WTC11 (cell line): ENCODE data around the gene PHAF1.

Experiments used
- ATF1 ChIP-seq: sonication (generic); formaldehyde crosslinking; IDR thresholded peaks from 2 replicates; pipeline ENCODE4 v1.8.1; 2023; ENCODE audit warnings: mild to moderate bottlenecking, moderate library complexity, missing genetic modification reagents
- KAT7 ChIP-seq: sonication (generic); formaldehyde crosslinking; IDR thresholded peaks from 2 replicates; pipeline ENCODE4 v1.8.1; 2023; ENCODE audit warnings: missing genetic modification reagents, mild to moderate bottlenecking, borderline replicate concordance
- NR2C2 ChIP-seq: sonication (generic); formaldehyde crosslinking; IDR thresholded peaks from 2 replicates; pipeline ENCODE4 v1.8.0; 2022; ENCODE audit warnings: mild to moderate bottlenecking, missing genetic modification reagents
- NR3C1 ChIP-seq: sonication (generic); formaldehyde crosslinking; conservative IDR thresholded peaks from 2 replicates; pipeline ENCODE4 v1.8.1; 2023; ENCODE audit warnings: low read depth, mild to moderate bottlenecking, missing genetic modification reagents
- SP1 ChIP-seq: sonication (generic); formaldehyde crosslinking; conservative IDR thresholded peaks from 2 replicates; pipeline ENCODE4 v1.8.1; 2022; ENCODE audit warnings: missing genetic modification reagents
- TCF7 ChIP-seq: sonication (generic); formaldehyde crosslinking; IDR thresholded peaks from 2 replicates; pipeline ENCODE4 v1.8.0; 2022; ENCODE audit warnings: mild to moderate bottlenecking, low read depth, missing genetic modification reagents, moderate library complexity
- TEAD4 ChIP-seq: sonication (generic); formaldehyde crosslinking; IDR thresholded peaks from 2 replicates; pipeline ENCODE4 v1.8.0; 2022; ENCODE audit warnings: mild to moderate bottlenecking, missing genetic modification reagents
- TF ChIP-seq, protein P1 (sequence below): fragments of 200-600 bp; IDR thresholded peaks from 2 replicates; pipeline ENCODE4 v1.8.0; 2022; ENCODE audit warnings: antibody characterized with exemption
- TF ChIP-seq, protein P2 (sequence below): sonication (generic); formaldehyde crosslinking; conservative IDR thresholded peaks from 2 replicates; pipeline ENCODE4 v1.8.1; 2022; ENCODE audit warnings: mild to moderate bottlenecking, missing genetic modification reagents
- TF ChIP-seq, protein P3 (sequence below): sonication (generic); formaldehyde crosslinking; IDR thresholded peaks from 2 replicates; pipeline ENCODE4 v1.8.1; 2023; ENCODE audit warnings: mild to moderate bottlenecking, missing genetic modification reagents, borderline replicate concordance
- TF ChIP-seq, protein P4 (sequence below): sonication (generic); formaldehyde crosslinking; IDR thresholded peaks from 2 replicates; pipeline ENCODE4 v1.8.1; 2023; ENCODE audit warnings: mild to moderate bottlenecking, moderate library complexity, missing genetic modification reagents
- TF ChIP-seq, protein P5 (sequence below): fragments of 250-450 bp; sonication (Bioruptor Pico); IDR thresholded peaks from 2 replicates; pipeline ENCODE4 v1.9.0; 2021; ENCODE audit warnings: mild to moderate bottlenecking

DNA sequence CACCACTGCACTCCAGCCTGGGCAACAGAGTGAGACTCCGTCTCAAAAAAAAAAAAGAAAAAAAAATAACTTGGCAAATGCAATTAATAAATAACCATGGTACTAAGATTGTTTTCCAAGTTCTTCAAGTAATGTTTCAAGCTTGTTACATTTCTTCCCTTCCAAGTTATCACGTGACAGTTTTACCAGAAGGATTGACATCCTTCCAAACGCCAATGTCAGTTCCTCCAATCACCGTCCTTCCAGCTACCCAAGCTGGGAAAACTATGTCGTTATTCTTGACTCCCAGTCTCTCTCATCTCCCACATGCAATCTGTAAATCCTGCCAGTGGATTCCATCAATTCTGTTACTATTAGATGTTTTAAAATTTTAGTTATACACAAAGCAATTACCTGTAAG, 3.9 kb upstream of the PHAF1 start:
- TF ChIP-seq TCF7 (CRISPR knock-in tag), result no peak
- no peak for TF ChIP-seq NR2C2
- TF ChIP-seq, protein P1, sequence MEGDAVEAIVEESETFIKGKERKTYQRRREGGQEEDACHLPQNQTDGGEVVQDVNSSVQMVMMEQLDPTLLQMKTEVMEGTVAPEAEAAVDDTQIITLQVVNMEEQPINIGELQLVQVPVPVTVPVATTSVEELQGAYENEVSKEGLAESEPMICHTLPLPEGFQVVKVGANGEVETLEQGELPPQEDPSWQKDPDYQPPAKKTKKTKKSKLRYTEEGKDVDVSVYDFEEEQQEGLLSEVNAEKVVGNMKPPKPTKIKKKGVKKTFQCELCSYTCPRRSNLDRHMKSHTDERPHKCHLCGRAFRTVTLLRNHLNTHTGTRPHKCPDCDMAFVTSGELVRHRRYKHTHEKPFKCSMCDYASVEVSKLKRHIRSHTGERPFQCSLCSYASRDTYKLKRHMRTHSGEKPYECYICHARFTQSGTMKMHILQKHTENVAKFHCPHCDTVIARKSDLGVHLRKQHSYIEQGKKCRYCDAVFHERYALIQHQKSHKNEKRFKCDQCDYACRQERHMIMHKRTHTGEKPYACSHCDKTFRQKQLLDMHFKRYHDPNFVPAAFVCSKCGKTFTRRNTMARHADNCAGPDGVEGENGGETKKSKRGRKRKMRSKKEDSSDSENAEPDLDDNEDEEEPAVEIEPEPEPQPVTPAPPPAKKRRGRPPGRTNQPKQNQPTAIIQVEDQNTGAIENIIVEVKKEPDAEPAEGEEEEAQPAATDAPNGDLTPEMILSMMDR, result no peak
- TF ChIP-seq, protein P2, sequence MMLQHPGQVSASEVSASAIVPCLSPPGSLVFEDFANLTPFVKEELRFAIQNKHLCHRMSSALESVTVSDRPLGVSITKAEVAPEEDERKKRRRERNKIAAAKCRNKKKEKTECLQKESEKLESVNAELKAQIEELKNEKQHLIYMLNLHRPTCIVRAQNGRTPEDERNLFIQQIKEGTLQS (CRISPR knock-in tag), result no peak
- no peak for TF ChIP-seq ATF1 (CRISPR knock-in tag)
- TF ChIP-seq, protein P3, sequence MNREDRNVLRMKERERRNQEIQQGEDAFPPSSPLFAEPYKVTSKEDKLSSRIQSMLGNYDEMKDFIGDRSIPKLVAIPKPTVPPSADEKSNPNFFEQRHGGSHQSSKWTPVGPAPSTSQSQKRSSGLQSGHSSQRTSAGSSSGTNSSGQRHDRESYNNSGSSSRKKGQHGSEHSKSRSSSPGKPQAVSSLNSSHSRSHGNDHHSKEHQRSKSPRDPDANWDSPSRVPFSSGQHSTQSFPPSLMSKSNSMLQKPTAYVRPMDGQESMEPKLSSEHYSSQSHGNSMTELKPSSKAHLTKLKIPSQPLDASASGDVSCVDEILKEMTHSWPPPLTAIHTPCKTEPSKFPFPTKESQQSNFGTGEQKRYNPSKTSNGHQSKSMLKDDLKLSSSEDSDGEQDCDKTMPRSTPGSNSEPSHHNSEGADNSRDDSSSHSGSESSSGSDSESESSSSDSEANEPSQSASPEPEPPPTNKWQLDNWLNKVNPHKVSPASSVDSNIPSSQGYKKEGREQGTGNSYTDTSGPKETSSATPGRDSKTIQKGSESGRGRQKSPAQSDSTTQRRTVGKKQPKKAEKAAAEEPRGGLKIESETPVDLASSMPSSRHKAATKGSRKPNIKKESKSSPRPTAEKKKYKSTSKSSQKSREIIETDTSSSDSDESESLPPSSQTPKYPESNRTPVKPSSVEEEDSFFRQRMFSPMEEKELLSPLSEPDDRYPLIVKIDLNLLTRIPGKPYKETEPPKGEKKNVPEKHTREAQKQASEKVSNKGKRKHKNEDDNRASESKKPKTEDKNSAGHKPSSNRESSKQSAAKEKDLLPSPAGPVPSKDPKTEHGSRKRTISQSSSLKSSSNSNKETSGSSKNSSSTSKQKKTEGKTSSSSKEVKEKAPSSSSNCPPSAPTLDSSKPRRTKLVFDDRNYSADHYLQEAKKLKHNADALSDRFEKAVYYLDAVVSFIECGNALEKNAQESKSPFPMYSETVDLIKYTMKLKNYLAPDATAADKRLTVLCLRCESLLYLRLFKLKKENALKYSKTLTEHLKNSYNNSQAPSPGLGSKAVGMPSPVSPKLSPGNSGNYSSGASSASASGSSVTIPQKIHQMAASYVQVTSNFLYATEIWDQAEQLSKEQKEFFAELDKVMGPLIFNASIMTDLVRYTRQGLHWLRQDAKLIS, result no peak
- no peak for TF ChIP-seq TEAD4 (CRISPR knock-in tag)
- TF ChIP-seq NR3C1, result no peak
- no peak for TF ChIP-seq SP1 (CRISPR knock-in tag)
- TF ChIP-seq, protein P4, sequence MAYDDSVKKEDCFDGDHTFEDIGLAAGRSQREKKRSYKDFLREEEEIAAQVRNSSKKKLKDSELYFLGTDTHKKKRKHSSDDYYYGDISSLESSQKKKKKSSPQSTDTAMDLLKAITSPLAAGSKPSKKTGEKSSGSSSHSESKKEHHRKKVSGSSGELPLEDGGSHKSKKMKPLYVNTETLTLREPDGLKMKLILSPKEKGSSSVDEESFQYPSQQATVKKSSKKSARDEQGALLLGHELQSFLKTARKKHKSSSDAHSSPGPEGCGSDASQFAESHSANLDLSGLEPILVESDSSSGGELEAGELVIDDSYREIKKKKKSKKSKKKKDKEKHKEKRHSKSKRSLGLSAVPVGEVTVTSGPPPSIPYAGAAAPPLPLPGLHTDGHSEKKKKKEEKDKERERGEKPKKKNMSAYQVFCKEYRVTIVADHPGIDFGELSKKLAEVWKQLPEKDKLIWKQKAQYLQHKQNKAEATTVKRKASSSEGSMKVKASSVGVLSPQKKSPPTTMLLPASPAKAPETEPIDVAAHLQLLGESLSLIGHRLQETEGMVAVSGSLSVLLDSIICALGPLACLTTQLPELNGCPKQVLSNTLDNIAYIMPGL, result no peak
- TF ChIP-seq, protein P5, sequence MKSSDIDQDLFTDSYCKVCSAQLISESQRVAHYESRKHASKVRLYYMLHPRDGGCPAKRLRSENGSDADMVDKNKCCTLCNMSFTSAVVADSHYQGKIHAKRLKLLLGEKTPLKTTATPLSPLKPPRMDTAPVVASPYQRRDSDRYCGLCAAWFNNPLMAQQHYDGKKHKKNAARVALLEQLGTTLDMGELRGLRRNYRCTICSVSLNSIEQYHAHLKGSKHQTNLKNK (CRISPR knock-in tag), result no peak
- no peak for TF ChIP-seq KAT7 (CRISPR knock-in tag)
